Lung microvascular endothelial cell (primary cell): ENCODE results near the gene NTRK3. TPM values are rescaled to one million over a fixed set of nuclear protein-coding genes. Genes with fewer than 3 reads are reported as not detected.
"Not testable (repeated sequence)": the region's sequence is repeated elsewhere in the genome, so short reads cannot be mapped to it uniquely, and the experiment has no call there.

Experiments used
- DNase-seq, 2 donors: peaks; one replicate each; pipeline versions ENCODE4 v3.0.0 to v3.0.0-alpha.2; 2010; ENCODE audit warnings: low read depth in 2 of 2
- total RNA-seq: library from RNA; depleted of rRNA; stranded (reverse); fragments of >200 nt; gene quantifications from 2 replicates; pipeline ENCODE4 v1.2.1, GENCODE V29; 2014

Gene NTRK3
- total RNA-seq, 1 donor from 2014 or later: not detected

DNA sequence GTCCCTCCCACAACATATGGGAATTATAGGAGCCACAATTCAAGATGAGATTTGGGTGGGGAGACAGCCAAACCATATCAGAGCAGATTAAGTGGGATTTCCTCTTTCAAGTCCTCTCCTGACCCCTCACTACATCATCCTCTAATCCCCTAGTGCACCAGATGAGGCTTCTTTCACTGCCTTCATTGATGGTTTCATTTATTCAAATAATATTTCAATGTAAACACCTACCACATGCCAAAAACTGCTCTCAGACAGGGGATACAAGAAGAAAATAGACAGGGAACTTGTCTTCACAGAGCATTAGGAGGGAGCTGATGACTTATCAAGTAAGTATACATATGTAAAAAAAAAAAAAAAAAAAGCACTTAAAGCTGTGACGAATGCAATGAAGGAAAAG is 180.2 kb downstream of the NTRK3 start:
- no peak for DNase-seq

DNA sequence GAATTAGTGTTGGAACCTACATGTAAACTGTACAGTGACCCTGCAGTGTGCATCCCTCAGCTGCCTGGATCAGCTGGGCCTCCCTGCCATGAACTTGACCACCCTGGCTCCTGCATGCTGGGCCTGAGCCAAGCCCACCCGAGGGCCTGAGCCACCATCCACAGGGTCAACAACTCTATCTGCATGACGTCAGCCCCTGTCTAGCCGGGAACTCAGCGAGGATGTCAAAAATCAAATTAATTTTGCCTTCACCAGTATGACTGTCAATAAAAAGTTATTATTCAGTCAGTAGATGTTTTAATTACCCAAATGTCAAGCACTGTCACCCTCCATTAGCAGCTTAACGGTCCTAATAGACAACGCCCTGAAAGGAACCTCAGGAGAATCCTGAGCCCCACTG is 181.4 kb downstream of the NTRK3 start:
- no peak for DNase-seq

DNA sequence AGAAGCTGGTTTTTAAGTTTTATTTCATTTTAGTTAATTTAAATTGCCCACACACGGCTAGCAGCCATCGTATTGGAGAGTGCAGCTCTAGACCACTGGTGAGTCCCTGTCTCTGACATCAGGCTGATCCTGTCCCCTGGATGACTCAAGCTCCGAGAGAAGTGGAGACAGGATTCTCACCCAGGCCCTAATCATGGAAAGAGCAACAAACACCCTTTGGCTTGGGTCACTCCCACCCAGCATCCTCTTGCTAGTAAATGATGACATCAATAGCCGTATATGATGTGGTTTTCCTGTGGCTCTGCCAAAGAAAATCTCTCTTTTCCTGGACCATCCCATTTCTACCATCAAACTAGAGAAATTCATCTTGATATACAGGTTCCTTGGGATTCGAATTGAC is 182.2 kb downstream of the NTRK3 start:
- no peak for DNase-seq

DNA sequence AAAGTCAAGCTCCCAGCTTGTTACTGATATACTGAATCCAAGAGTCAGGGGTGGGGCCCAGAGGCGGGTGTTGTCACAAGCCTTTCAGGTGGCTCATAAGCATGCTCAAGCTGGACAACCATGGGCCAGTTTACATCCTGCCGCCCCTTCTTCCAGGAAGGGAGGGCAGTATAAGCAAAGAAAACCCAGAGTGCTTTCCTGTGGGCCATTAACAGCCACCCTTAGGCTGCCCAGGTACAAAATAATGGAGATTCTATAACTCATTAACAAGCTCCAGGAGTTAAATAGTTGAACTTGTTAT is 183.2 kb downstream of the NTRK3 start:
- DNase-seq: no peak

DNA sequence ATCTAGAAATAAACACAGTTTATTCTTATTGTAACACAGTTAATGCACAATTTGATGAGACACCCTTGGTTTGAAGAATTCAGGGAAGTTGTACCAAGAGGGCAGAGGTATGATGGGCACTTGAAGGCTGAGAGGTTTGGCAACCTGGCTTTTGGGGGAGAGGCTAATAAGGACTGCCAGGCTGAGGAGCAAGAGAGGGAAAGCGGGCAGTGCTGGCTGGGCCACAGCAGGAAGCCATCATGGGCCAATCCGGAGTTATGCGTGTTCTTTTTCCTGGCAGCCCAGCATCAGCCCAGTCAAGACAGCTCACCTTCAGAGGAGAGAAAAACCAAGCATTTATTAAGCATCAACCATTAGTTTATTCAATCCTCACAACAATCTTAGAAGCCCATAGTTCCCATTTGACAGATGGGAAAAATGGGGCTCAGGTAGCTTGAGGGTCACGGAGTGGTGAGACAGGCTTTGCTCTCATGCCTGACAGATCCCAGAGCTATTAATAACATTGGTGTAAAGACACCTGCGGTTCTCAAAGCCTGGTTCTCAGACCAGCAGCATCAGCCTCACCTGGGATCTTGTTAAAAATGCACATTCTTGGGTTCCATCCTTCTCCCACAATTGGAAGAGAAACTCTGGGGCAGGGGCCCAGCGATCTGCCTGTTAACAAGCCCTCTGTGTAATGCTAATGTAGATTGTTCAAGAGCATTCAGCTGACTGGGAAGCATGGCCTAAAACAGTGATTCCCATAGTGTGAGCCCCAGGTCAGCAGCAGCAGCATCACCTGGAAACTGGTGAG is 183.7 kb downstream of the NTRK3 start:
- no peak for DNase-seq

GRCh38 chr15:88072133-88072532 is 184.4 kb downstream of the NTRK3 start:
- DNase-seq: not testable (repeated sequence)

DNA sequence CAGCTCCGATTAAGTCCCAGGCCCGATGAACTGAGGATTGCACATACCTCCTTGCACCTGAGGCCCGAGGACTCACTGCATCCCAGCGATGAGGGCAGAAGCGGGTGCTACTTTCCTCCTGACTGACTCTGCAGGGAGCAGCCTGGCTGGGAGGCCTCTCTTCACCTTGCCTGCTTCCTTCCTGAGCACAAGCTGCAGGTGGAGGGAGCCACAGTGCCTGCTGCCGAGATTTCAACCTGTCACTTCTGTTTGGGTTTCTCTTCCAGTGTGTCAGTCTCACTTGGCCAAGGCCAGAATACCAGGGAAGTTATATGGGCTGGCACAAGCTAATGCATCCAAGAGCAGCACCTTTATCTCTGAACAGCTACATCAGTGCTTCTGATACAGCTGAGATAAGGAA is 185.4 kb downstream of the NTRK3 start:
- DNase-seq: no peak

DNA sequence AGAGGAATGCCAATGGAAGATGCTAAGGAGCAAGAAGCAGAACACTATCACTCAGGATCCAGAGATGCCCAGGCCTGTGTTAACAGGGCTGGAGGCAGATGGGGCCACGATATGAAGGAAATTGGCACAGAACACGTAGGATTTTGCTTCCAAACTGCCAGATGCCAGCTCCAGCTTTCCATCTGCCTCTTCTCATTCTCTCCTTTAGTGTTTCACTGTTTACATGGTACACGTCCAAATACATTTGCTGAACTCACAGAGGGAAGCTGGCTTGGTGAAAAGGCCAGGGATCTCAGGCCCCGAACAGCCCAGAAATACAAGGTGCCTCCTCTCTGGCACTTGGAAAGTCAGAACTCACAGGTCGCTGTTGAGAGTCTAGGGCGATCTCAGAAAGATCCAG is 187.0 kb downstream of the NTRK3 start:
- no peak for DNase-seq

- no peak for DNase-seq
Observed at GRCh38 chr15:88067331-88067685, 189.2 kb downstream of the NTRK3 start.

DNA sequence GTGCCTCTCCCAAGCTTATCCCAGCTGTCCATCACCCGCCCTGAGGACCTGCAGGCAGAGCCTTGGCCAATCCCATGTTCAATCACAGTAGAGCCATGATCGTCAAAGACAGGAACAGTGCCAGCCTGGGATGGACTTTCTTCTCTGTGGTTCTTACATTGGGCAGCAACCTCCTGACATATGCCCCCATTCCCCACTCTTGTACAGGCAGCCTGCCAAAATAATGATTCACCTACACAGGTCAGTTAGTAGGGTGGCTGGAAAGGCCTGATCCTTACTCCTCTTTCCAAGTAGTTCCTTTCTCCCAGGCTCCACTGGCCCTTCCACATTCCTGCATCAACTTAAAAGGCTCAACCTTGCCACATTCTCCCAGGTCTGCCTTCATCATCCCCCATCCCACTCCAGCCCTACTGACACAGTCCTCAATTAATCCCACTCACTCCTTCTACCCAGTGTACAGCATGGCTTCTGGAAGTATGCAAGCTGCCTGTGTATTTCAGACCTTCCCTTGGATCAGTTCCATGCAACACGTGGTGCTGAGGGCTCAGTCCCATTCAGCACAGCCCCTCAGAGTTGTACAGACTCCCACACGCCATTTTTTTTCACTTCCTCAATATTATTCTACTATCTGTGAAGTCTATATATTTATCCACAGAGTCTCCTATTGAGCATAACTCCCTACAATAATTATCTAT is 189.8 kb downstream of the NTRK3 start:
- DNase-seq: no peak

GRCh38 chr15:88061452-88061851 is 195.1 kb downstream of the NTRK3 start:
- no peak for DNase-seq

GRCh38 chr15:88060383-88060782 is 196.2 kb downstream of the NTRK3 start:
- no peak for DNase-seq

DNA sequence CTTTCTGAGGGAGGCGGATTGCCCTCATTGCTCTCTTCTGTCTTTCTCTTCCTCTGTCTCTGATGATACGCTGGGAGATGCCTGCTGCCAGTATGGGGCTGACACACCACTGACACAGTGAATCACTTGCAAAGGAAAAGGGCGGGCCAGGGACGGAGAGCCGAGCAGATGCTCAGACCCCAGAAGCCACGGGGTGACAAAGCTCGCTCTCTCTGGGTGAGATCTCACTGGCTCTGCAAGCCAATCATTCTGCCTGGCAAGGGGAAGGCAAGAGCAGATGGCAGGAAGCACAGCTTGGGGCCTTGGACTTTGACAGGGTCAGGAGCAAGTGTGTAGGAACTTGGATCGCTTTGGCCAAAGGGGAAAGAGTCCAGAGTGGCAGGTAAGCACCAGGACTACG is 198.7 kb downstream of the NTRK3 start:
- no peak for DNase-seq

DNA sequence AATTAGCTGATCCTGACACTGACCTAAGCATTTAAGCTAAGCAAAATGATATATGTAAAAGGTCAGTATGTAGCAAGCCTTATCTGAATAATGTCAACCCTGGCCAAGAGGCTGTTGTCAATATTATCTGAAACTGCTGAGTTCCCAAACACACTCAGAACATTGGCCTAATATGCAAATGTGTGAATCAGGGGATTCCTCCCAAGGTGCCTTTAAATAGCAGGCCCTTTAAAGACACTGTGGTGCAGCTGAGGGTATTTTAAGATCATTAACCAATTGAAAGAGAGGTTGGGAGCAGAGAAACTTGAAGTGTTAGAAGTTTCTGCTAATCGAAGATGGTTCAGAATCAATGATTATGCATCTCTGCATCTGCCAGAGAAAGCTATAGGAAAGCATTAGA is 207.0 kb downstream of the NTRK3 start:
- DNase-seq: no peak

DNA sequence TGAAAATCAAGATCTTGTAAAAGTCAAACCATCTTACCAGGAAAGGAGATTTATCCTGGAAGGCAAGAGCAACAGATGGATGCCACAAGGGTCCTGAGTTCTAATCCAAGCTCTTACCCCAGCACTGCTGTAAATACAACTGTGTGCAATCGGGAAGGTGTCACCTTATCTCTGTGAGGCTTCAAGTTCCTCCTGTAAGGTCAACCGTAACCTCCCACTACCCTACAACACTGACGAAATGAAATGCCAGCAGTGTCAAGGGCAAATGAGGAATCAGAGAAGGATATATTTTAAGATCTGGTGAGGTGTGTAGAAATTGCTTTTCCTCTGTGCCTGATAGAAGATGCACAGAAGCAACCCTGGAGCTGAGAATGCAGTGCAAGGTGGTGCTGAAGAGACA is 207.8 kb downstream of the NTRK3 start:
- no peak for DNase-seq

DNA sequence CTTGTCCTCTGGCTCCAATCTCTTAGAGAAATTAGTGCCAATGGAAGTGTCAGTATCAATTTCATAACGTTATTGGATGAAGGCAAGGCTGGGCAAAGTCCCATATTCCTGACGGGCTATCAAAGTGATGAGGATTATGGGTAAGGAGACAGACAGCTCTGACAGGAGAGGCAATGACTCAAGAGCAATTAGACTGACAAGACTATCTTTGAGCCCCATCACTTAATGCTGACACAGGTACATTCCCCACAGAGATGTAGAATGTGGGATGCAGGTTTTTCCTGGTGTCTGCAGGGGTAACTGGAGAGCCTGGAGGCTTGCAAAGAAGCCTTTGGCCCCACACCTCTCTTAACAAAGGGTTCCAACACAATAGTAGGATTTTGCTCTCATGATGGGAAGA is 208.3 kb downstream of the NTRK3 start:
- DNase-seq: no peak

GRCh38 chr15:88046576-88047129 is 209.9 kb downstream of the NTRK3 start:
- DNase-seq: no peak

DNA sequence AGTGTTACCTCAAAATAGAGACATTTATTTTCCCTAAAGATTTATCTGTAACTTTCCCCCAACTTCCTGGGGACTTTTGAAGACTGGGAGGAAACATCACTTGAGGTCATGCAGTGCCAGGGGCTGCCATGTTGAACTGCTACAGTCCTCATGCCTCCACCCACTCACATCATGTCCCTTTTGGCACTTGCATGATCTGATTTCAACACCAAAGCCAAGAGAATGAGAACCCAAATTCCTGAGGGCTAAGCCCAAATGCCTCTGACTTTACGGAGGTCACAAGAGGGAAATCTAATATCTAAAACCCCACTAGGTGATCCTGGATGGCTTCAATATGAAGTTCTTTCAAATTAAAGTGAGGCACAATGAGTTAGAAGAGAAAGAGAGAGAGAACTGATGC is 213.1 kb downstream of the NTRK3 start:
- DNase-seq: no peak

DNA sequence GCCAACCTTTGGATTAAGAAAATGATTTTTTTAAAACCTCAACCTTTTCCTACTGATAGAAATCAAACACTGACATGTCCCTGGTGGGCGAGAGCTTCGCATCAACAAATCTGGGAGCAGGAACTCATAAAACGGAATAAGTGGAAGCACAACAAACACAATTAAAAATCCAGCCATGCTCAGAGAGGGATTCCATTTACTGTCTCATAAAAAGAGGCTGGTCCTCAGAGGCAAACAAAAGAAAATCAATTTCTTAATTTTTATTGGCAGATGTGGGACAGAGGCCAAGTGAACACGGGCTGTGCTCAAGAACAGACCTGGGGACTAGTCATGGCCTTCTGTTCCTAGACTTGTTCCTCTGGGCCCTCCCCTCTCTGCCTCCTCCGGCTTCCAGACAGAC is 214.5 kb downstream of the NTRK3 start:
- no peak for DNase-seq

GRCh38 chr15:88040516-88040915 is 216.0 kb downstream of the NTRK3 start:
- DNase-seq: no peak

GRCh38 chr15:88038261-88038660 is 218.3 kb downstream of the NTRK3 start:
- DNase-seq: no peak

- no peak for DNase-seq
Observed at GRCh38 chr15:88036154-88036839, 220.2 kb downstream of the NTRK3 start.

GRCh38 chr15:88035381-88035780 is 221.2 kb downstream of the NTRK3 start:
- no peak for DNase-seq
